Measurements from ENCODE around the gene RENBP. TPM values are rescaled to one million over a fixed set of nuclear protein-coding genes. Genes with fewer than 3 reads are reported as not detected.

Gene RENBP
- polyA plus RNA-seq, 12 donors, result 1.4 to 26.0 (median 2.3) TPM; not detected in 1

GRCh38 chrX:153971450-153972367 is 27.3 kb upstream of the RENBP start, which contains the start of gene HCFC1:
Gene HCFC1 (minus strand): TSS chrX:153971818. CDS start chrX:153970840, 978 bp downstream.
- DNase-seq, result peak; percentile 95

GRCh38 chrX:153971124-153971449 is 26.6 kb upstream of the RENBP start:
- DNase-seq, result peak; percentile 92

- DNase-seq, result peak; percentile 77
Measured at GRCh38 chrX:153970357-153971123, 26.1 kb upstream of the RENBP start.

- DNase-seq, result no peak
Measured at GRCh38 chrX:153969904-153970356, 25.5 kb upstream of the RENBP start.

- DNase-seq, result no peak
Measured at GRCh38 chrX:153969125-153969903, 24.9 kb upstream of the RENBP start.

- DNase-seq, result no peak
Measured at GRCh38 chrX:153968754-153969124, 24.3 kb upstream of the RENBP start.

- no peak for DNase-seq
Measured at GRCh38 chrX:153968255-153968654, 23.8 kb upstream of the RENBP start.

GRCh38 chrX:153967536-153968224 is 23.2 kb upstream of the RENBP start:
- DNase-seq, result no peak

GRCh38 chrX:153966841-153967535 is 22.5 kb upstream of the RENBP start:
- no peak for DNase-seq

GRCh38 chrX:153966283-153966688 is 21.8 kb upstream of the RENBP start:
- DNase-seq, result no peak

GRCh38 chrX:153965406-153965805 is 21.0 kb upstream of the RENBP start:
- no peak for DNase-seq

- no peak for DNase-seq
Measured at GRCh38 chrX:153964105-153964504, 19.7 kb upstream of the RENBP start.

GRCh38 chrX:153963546-153963945 is 19.1 kb upstream of the RENBP start:
- no peak for DNase-seq

GRCh38 chrX:153961292-153961691 is 16.8 kb upstream of the RENBP start:
- DNase-seq, result no peak

GRCh38 chrX:153960786-153961185 is 16.3 kb upstream of the RENBP start:
- DNase-seq, result no peak

- no peak for DNase-seq
Measured at GRCh38 chrX:153960077-153960476, 15.6 kb upstream of the RENBP start.

GRCh38 chrX:153959649-153960048 is 15.2 kb upstream of the RENBP start:
- no peak for DNase-seq

GRCh38 chrX:153958605-153959004 is 14.2 kb upstream of the RENBP start:
- no peak for DNase-seq

- no peak for DNase-seq
Measured at GRCh38 chrX:153957224-153957623, 12.8 kb upstream of the RENBP start.

GRCh38 chrX:153956044-153956907 is 11.8 kb upstream of the RENBP start:
- no peak for DNase-seq

All from muscle of arm (tissue), 12 donors.